GM06990 (cell line): ENCODE data around the gene P3H2.

ENCODE experiments used
- DNase-seq: peaks from one replicate; pipeline ENCODE4 v3.0.0-alpha.2; 2011; ENCODE audit not compliant: insufficient read length; ENCODE audit errors: extremely low read depth
- H3K27me3 ChIP-seq: replicated peaks from 2 replicates; pipeline ENCODE4 v1.6.0; 2011; ENCODE audit warnings: low read length; ENCODE audit not compliant: control insufficient read depth, insufficient read depth
- H3K36me3 ChIP-seq: 2 replicates; pipeline ENCODE4 v1.5.1; 2011; ENCODE audit warnings: low read length; ENCODE audit not compliant: control insufficient read depth, insufficient read depth
- H3K4me3 ChIP-seq: replicated peaks from 2 replicates; pipeline ENCODE4 v1.5.1; 2011; ENCODE audit warnings: low read depth, mild to moderate bottlenecking, control low read depth, low read length
- CTCF ChIP-seq: IDR thresholded peaks from 2 replicates; pipeline ENCODE4 v1.5.1; 2011; ENCODE audit warnings: low read length, control low read depth, mild to moderate bottlenecking, inconsistent platforms; ENCODE audit not compliant: insufficient read depth, poor library complexity, severe bottlenecking

P3H2 gene

DNA sequence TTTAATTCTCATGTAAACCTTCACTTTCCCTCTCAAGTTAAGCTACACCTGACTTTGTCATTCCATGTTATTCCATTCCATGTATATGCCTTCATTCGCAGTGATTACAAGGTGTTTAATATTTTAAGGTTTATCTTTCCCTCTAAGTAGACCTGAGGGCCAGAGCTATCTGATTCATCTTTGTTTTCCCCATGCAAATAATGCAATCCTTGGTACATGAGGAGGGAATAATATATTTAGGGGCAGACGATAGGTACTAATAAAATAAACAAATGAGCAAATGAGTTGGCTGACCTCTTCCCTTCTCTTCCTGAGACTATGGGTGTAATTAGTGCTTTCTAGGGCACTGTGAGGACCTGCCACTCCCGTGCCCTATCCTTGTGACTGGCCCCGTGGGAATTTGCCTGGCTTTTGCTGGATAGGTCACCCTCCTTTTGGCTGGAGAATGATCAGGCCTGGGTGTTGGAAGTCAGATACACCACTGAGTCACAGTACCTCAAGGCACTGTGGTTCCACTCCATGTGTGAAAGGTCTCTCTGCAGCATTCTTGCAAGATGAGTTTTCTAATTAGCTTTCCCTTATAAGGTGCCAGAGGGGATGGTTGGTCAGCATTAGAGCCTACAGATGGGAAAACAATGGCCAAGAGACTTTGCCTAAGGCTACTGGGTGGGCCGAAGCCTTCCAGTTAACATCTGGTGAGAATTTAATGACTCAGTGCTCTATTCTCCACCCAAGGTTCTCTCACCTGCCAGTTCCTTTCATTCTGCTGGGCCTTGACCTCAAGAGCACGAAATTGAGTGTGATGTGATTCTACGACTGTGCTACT, 183.2 kb downstream of the P3H2 start:
- Histone ChIP-seq H3K4me3 (no peak overlapping the region), H3K27me3 (no peaks in the 10 kb centered on the region), H3K36me3 (no peaks in the 10 kb centered on the region)
- DNase-seq, result no peak
- no peak for TF ChIP-seq CTCF

DNA sequence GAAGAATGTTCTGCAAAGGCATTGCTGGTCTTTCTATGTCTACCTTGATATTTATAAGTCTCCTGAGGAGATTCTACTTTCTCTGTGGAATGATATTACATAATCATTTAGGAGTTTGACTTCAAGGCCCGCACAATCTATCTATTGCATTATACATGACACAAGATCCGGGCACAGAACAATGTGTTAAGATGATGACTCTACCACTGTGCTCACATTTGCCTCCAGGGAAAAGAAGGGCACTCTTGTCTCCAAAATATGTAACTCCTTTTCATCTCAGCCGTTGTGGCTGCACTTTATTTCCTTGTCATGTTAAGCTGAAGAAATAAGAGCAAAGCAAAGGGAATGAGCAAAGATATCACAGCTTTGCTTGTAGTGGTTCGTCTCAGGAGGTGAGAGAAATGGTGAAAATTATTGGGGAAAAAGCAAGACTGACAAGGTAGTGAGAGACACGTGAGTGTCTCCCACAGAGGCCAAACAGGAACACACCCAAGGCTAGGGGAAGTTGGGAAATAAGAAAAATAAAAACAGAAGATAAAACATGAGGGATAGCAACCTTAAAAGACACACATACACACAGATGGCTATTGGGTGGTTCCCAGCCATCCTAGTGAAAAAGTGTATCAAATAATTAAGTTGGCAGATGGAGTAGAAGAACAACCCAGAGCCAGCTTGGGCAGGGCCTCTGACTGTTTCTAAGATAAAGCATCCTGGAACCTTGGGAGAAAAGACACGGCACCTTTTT, 184.3 kb downstream of the P3H2 start:
- no peaks in the 10 kb centered on the region for H3K36me3 ChIP-seq
- TF ChIP-seq CTCF, result no peak
- DNase-seq, result no peak
- no peak overlapping the region for H3K4me3 ChIP-seq
- no peaks in the 10 kb centered on the region for H3K27me3 ChIP-seq

GRCh38 chr3:189927975-189928895, 192.5 kb downstream of the P3H2 start:
- DNase-seq, result no peak
- H3K27me3 ChIP-seq, result no peaks in the 10 kb centered on the region
- H3K4me3 ChIP-seq, result no peak overlapping the region
- TF ChIP-seq CTCF, result no peak
- no peaks in the 10 kb centered on the region for H3K36me3 ChIP-seq

DNA sequence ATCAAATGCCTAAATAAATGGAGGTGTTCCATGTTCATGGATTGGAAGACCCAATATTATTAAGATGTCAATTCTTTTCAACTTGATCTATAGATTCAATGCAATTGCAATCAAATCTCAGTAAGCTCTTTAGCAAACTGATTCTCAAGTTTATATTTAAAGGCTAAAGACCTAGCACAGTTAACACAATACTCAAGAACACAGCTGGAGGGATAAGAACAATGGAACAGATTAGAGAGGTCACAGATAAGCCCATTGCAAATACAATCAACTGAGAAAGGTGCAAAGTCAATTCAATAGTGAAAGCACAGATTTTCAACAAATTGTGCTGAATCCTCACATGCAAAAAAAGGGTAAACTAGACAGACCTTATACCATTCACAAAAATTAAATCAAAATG, 198.9 kb downstream of the P3H2 start:
- DNase-seq, result no peak
- Histone ChIP-seq H3K36me3 (no peaks in the 10 kb centered on the region), H3K27me3 (no peaks in the 10 kb centered on the region), H3K4me3 (no peak overlapping the region)
- TF ChIP-seq CTCF, result no peak

GRCh38 chr3:189914799-189915198, 205.9 kb downstream of the P3H2 start:
- Histone ChIP-seq H3K27me3 (no peaks in the 10 kb centered on the region), H3K4me3 (no peak overlapping the region), H3K36me3 (no peaks in the 10 kb centered on the region)
- DNase-seq, result no peak
- no peak for TF ChIP-seq CTCF
